OCI-LY3 (cell line): ENCODE results near the gene CDH24.

Experiments
- H2AFZ ChIP-seq: fragments of 200-600, 300-600 bp; shearing (Covaris generic); 2 replicates; pipeline ENCODE4 v1.6.0; 2014; ENCODE audit warnings: antibody characterized with exemption, low read depth, low read length
- H3K27ac ChIP-seq: fragments of 200-600, 300-600 bp; sonication (generic); 2 replicates; pipeline ENCODE4 v1.5.1; 2014; ENCODE audit warnings: mild to moderate bottlenecking, low read length, moderate library complexity, mixed read lengths
- H3K27me3 ChIP-seq: fragments of 200-600, 300-600 bp; sonication (generic); 2 replicates; pipeline ENCODE4 v1.6.1; 2014; ENCODE audit warnings: low read depth, low read length, mixed read lengths
- H3K36me3 ChIP-seq: fragments of 200-600, 300-600 bp; sonication (generic); replicated peaks from 2 replicates; pipeline ENCODE3; 2014; ENCODE audit warnings: low read depth, low read length, mixed read lengths
- H3K4me1 ChIP-seq: fragments of 300-600, 200-600 bp; sonication (generic); 2 replicates; pipeline ENCODE4 v1.6.1; 2014; ENCODE audit warnings: low read length, mixed read lengths
- H3K4me2 ChIP-seq: fragments of 200-600, 300-600 bp; sonication (generic); 2 replicates; pipeline ENCODE4 v1.6.1; 2014; ENCODE audit warnings: low read length, mixed read lengths
- H3K4me3 ChIP-seq: fragments of 300-600, 200-600 bp; sonication (generic); 2 replicates; pipeline ENCODE4 v1.5.1; 2014; ENCODE audit warnings: antibody characterized with exemption, mild to moderate bottlenecking, low read length, moderate library complexity
- H3K79me2 ChIP-seq: fragments of 300-600, 200-600 bp; shearing (Covaris generic); 2 replicates; pipeline ENCODE4 v1.6.1; 2014; ENCODE audit warnings: mild to moderate bottlenecking, low read length, mixed read lengths
- H3K9ac ChIP-seq: fragments of 300-600, 200-600 bp; shearing (Covaris generic); 2 replicates; pipeline ENCODE4 v1.6.0; 2014; ENCODE audit warnings: mild to moderate bottlenecking, low read length, moderate library complexity
- H3K9me3 ChIP-seq: fragments of 200-600, 300-600 bp; shearing (Covaris generic); 2 replicates; pipeline ENCODE4 v1.6.1; 2014; ENCODE audit warnings: low read length, mixed read lengths; ENCODE audit not compliant: insufficient read depth
- H4K20me1 ChIP-seq: fragments of 200-600, 300-600 bp; sonication (generic); 2 replicates; pipeline ENCODE4 v1.6.1; 2016; ENCODE audit warnings: low read length, mixed read lengths; ENCODE audit not compliant: insufficient read depth
- EZH2phosphoT487 ChIP-seq: fragments of 200-600 bp; shearing (Covaris generic); IDR thresholded peaks from 2 replicates; pipeline ENCODE4 v1.6.1; 2018; ENCODE audit warnings: antibody characterized with exemption, mixed run types, low read depth
- TF ChIP-seq, protein P1 (sequence below): fragments of 200-600, 300-600 bp; sonication (generic); IDR thresholded peaks from 2 replicates; pipeline ENCODE4 v1.5.1; 2014; ENCODE audit warnings: antibody characterized with exemption, low read length, low read depth

Gene CDH24

DNA sequence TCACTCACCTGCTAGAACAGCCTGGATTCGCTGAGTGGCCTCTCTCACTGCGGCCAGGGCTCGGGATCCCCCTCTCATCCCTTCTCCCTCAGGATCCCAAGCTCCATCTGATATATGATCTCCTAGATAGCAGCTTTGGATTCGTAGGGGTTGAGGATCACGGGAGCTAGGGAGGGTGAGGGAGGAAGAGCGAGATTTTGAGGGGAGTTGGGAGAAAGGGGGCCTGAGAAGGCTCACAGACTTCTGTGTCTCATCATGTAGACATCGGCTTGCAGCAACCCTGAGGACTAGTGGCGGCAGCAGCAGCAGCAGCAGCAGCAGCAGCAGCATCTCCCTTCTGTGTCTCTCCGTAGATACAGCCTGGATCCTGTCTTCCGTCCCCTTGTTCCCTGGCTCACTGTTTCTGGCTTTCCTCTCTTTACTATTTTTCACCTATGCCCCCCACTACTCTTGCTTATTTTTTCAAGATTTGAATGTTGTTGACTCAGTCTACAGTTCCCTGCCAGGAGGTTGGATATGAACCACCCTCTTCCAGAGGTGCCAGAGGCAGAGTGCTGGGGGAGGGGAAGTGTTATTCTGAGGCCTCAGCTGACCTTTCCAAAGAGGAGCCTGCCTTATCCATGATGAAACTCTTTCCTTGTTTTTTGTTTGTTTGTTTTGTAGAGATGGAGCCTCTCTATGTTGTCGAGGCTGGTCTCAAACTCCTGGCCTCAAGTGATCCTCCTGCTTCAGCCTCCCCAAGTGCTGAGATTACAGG, 47.4 kb upstream of the CDH24 start, which contains the start of gene CIROP:
TSS of gene CIROP (minus strand) at position 399 of the 757 bp plus-strand sequence. CDS start at position 330, 69 bp downstream.
- H3K9me3 ChIP-seq = no peaks in the 10 kb centered on the region
- H3K4me2 ChIP-seq = no peak within 1 kb of the TSS
- no peak within 1 kb of the TSS for H2AFZ ChIP-seq
- H3K27ac ChIP-seq = no peak within 1 kb of the TSS
- no peak within 1 kb of the TSS for H3K9ac ChIP-seq
- no peaks in the 10 kb centered on the region for H3K4me1 ChIP-seq
- TF ChIP-seq EZH2phosphoT487 = no peak
- TF ChIP-seq, protein P1, sequence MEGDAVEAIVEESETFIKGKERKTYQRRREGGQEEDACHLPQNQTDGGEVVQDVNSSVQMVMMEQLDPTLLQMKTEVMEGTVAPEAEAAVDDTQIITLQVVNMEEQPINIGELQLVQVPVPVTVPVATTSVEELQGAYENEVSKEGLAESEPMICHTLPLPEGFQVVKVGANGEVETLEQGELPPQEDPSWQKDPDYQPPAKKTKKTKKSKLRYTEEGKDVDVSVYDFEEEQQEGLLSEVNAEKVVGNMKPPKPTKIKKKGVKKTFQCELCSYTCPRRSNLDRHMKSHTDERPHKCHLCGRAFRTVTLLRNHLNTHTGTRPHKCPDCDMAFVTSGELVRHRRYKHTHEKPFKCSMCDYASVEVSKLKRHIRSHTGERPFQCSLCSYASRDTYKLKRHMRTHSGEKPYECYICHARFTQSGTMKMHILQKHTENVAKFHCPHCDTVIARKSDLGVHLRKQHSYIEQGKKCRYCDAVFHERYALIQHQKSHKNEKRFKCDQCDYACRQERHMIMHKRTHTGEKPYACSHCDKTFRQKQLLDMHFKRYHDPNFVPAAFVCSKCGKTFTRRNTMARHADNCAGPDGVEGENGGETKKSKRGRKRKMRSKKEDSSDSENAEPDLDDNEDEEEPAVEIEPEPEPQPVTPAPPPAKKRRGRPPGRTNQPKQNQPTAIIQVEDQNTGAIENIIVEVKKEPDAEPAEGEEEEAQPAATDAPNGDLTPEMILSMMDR = no peak
- H3K27me3 ChIP-seq = peaks cover 3% of the 10 kb centered on the region; the same call in 1 of the 2 replicates
- H3K79me2 ChIP-seq = no peaks in the 10 kb centered on the region
- no peak within 1 kb of the TSS for H3K4me3 ChIP-seq
- H3K36me3 ChIP-seq = no peaks in the 10 kb centered on the region
- no peaks in the 10 kb centered on the region for H4K20me1 ChIP-seq

DNA sequence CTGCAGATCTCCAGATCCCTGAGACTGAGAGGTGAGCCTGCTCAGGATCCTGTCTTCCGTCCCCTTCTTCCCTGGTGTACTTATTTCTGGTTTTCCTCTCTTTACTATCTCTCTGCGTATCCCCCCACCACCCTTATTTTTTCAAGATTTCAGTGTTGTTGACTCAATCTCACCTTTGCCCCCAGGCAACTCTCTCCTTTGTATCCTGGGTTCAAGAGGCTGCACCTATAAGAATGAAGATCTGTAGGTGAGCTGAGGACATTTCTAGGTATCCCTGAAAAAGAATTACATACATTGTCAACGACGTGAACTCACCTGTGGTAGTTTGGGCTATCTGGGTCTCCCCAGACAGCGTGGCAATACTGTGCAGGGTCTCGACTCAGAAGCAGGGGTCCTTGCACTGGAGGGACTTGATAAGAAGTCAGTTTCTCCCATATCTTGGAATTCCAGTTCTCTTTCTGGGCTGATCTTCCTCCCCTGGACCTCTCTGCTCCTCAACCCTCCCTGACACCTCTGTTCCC, 46.8 kb upstream of the CDH24 start:
- Histone ChIP-seq H3K9ac (no peak overlapping the region), H3K9me3 (no peaks in the 10 kb centered on the region), H2AFZ (no peak overlapping the region), H3K79me2 (no peaks in the 10 kb centered on the region), H3K36me3 (peaks cover 1% of the 10 kb centered on the region), H3K27me3 (no peaks in the 10 kb centered on the region), H3K4me3 (no peak overlapping the region), H3K4me1 (no peaks in the 10 kb centered on the region), H4K20me1 (no peaks in the 10 kb centered on the region), H3K27ac (no peak overlapping the region), H3K4me2 (no peak overlapping the region)
- TF ChIP-seq, protein P1 = no peak
- TF ChIP-seq EZH2phosphoT487 = no peak

DNA sequence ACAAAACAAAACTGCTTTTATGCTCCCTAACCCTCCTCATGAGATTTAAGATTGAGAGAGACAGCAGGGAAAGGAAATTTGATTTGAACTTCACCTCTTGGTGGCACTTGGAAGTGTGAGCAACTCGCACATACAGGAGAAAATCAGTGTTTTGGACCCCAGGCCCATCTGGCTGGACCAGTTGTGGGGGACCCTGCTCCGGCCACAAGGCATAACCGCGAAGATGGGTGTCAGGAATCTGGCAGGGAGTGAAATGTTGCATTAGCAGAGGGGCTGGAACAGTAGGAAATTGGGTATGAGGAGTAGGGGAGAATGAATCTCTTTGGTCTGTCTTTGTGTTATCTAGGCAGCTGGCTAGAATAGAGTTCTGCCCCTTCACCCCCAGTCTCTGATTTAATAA, 46.3 kb upstream of the CDH24 start:
- Histone ChIP-seq H3K4me2 (no peak overlapping the region), H3K36me3 (peaks cover 7% of the 10 kb centered on the region), H3K4me3 (no peak overlapping the region), H3K27me3 (no peaks in the 10 kb centered on the region), H3K27ac (no peak overlapping the region), H3K9ac (no peak overlapping the region), H3K4me1 (no peaks in the 10 kb centered on the region), H4K20me1 (no peaks in the 10 kb centered on the region), H2AFZ (no peak overlapping the region), H3K79me2 (no peaks in the 10 kb centered on the region), H3K9me3 (no peaks in the 10 kb centered on the region)
- TF ChIP-seq, protein P1 = no peak
- TF ChIP-seq EZH2phosphoT487 = no peak

DNA sequence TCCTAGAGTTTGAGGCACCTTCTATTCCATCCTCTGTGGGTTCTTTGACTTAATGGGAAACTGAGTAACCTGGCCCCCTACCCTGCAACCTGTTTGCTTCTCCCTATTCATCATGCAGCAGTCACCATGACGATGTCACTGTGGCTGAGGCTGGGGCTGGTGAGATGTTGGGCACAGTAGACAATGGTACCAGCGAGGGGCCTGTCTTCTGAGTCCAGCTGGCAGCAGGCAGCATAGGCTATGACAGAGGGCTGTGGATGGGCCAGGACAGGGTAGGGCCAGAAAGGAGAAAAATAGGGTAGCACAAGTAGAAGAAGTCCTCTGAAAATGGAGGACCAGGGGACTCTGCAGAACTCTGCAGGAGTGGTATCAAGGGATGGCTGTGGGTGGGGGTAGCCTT, 45.5 kb upstream of the CDH24 start:
- H4K20me1 ChIP-seq = no peaks in the 10 kb centered on the region
- peaks cover 14% of the 10 kb centered on the region for H3K36me3 ChIP-seq
- no peaks in the 10 kb centered on the region for H3K9me3 ChIP-seq
- H3K9ac ChIP-seq = no peak overlapping the region
- H3K4me3 ChIP-seq = no peak overlapping the region
- no peak overlapping the region for H2AFZ ChIP-seq
- H3K79me2 ChIP-seq = peaks cover 5% of the 10 kb centered on the region; the same call in 1 of the 2 replicates
- no peaks in the 10 kb centered on the region for H3K4me1 ChIP-seq
- H3K27ac ChIP-seq = no peak overlapping the region
- TF ChIP-seq EZH2phosphoT487 = no peak
- TF ChIP-seq, protein P1 = no peak
- H3K27me3 ChIP-seq = no peaks in the 10 kb centered on the region
- H3K4me2 ChIP-seq = no peak overlapping the region
